ENCODE results near the gene GARIN5B. TPM values are rescaled to one million over a fixed set of nuclear protein-coding genes. Genes with fewer than 3 reads are reported as not detected.
A peak's percentile ranks its signal among the peaks of the same experiment; 100 is the strongest.

GARIN5B gene
- total and polyA plus RNA-seq, 2 of the 8 experiments (the other 6 are each of a cell fraction or from before 2014, with no cell fraction given), result 0.03 TPM; not detected in 1

DNA sequence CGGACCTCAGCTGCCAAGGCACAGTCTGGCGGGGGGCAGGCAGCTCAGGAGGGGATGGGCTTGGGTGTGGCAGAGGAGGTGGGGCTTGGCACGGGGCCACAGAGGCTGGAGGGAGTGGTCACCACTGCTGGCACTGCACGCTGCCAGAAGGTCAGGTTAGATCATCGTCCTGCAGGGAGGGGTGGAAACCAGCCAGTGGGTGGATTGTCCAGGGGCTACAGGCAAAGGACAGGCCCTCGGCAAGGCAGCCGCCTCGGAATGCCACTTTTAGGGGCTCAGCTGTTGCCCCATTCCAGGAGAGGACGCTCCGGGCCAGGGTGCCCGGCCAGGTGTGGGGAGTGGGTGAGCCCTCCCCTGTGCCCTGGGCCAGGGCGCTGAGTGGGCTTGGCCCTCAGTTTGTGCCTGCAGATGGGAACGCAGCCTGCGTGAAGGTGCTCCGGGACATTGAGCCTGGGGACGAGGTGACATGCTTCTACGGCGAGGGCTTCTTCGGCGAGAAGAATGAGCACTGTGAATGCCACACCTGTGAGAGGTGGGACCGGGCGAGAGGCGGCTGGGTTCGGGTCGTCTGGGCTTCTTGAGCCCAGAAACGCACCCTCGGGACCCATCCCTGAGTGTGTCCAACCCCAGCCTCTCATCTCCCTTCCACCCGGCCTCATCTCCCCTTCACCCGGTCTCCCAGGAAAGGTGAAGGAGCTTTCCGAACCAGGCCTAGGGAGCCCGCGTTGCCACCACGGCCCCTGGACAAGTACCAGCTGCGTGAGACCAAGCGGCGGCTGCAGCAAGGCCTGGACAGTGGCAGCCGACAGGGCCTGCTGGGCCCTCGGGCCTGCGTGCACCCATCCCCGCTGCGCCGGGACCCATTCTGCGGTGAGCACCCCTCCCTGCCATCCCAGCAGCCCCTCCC lies 17.0 kb downstream of the GARIN5B start:
- Histone ChIP-seq H3K14ac (ENCODE audit: insufficient read length) (no peak overlapping the region), H3K27me3 (replicated peaks in 1 of 4; ENCODE audit: control insufficient read depth in 3 of 4, extremely low read depth in 1 of 4, insufficient read depth in 3 of 4, low read length in 3 of 4) (no peaks in the 10 kb centered on the region), H4K20me1 (replicated peaks in 1 of 2; ENCODE audit: control insufficient read depth in 1 of 2, insufficient read depth in 2 of 2, low read length in 2 of 2) (peaks cover 0 to 6% of the 10 kb centered on the region in 2 experiments), H3K56ac (replicated peaks; ENCODE audit: insufficient read length, low read depth, low read length) (no peak overlapping the region), H3K9ac (replicated peaks in 1 of 4; ENCODE audit: extremely low read depth in 1 of 4, low read depth in 3 of 4, low read length in 3 of 4) (no peak overlapping the region), H3K18ac (ENCODE audit: extremely low read depth, low read length) (peak overlapping the region; percentile 71; the same call in 1 of the 2 replicates), H3K4me3 (ENCODE audit: extremely low read depth in 1 of 4, insufficient read depth in 2 of 4, low read depth in 3 of 4, low read length in 4 of 4) (no peak overlapping the region), H3K9me3 (ENCODE audit: insufficient read depth in 2 of 2, low read depth in 1 of 2, low read length in 1 of 2) (no peaks in the 10 kb centered on the region), H2BK15ac (ENCODE audit: low read length) (0 out of 2 replicates have a peak overlapping the region, but pooled peaks have one; percentile 72), H2AFZ (ENCODE audit: low read length) (no peak overlapping the region), H2BK20ac (ENCODE audit: low read length) (no peak overlapping the region), H2AK5ac (ENCODE audit: low read depth, low read length) (no peak overlapping the region), H3K23ac (ENCODE audit: insufficient read length) (no peak overlapping the region), H4K5ac (ENCODE audit: insufficient read length, low read depth, low read length) (no peak overlapping the region), H3K27ac (ENCODE audit: low read depth, low read length) (peak overlapping the region; percentile 37; the same call in 1 of the 2 replicates), H3K79me1 (ENCODE audit: low read depth, low read length) (peaks cover 5% of the 10 kb centered on the region; the same call in 1 of the 2 replicates), H3K4me1 (replicated peaks in 1 of 4; ENCODE audit: control insufficient read depth in 3 of 4, insufficient read depth in 4 of 4, low read length in 3 of 4) (peaks cover 11 to 44% (median 32%) of the 10 kb centered on the region in 4 experiments), H4K91ac (replicated peaks; ENCODE audit: insufficient read length, low read length) (no peak overlapping the region), H3K36me3 (ENCODE audit: control insufficient read depth in 2 of 4, insufficient read depth in 4 of 4, low read length in 3 of 4) (peaks cover 0 to 58% (median 20%) of the 10 kb centered on the region in 4 experiments; a peak in 4 of 8 replicates), H3K4me2 (ENCODE audit: insufficient read depth in 1 of 2, low read depth in 2 of 2, low read length in 2 of 2) (no peak overlapping the region), H2BK120ac (replicated peaks; ENCODE audit: low read depth, low read length) (no peak overlapping the region), H2BK12ac (ENCODE audit: low read depth, low read length) (peak overlapping the region; percentile 50; the same call in 1 of the 2 replicates), H4K8ac (ENCODE audit: extremely low read depth, insufficient read depth, low read length) (no peak overlapping the region), H2BK5ac (ENCODE audit: low read depth, low read length) (0 out of 2 replicates have a peak overlapping the region, but pooled peaks have one; percentile 71), H3K79me2 (ENCODE audit: control insufficient read depth in 1 of 2, insufficient read depth in 2 of 2, low read length in 2 of 2) (peaks cover 0 to 3% of the 10 kb centered on the region in 2 experiments; a peak in 1 of 4 replicates), H3K23me2 (ENCODE audit: low read depth, low read length) (peaks cover 4% of the 10 kb centered on the region; the same call in 1 of the 2 replicates), H3K4ac (replicated peaks; ENCODE audit: insufficient read length, low read depth, low read length) (no peak overlapping the region)
- no peak for DNase-seq (ENCODE audit: low read depth in 1 of 2, low spot score in 2 of 2)
- TF ChIP-seq SAP30 (IDR thresholded peaks at IDR 0.05; ENCODE audit: insufficient read depth, insufficient replicate concordance, low read length), result no peak
- no peak for TF ChIP-seq POLR2A (IDR thresholded peaks at IDR 0.05; ENCODE audit: control extremely low read depth in 1 of 2, low read depth in 2 of 2, low read length in 2 of 2)
- no peak for TF ChIP-seq BRCA1 (IDR thresholded peaks at IDR 0.05; ENCODE audit: low read depth, low read length)
- no peak for TF ChIP-seq KDM5A (IDR thresholded peaks at IDR 0.05; ENCODE audit: low read length)
- no peak for TF ChIP-seq YY1 (IDR thresholded peaks at IDR 0.05; ENCODE audit: low read depth, low read length)
- no peak for TF ChIP-seq NANOG (IDR thresholded peaks at IDR 0.05; ENCODE audit: insufficient read depth, low read depth, low read length, poor library complexity, severe bottlenecking)
- TF ChIP-seq RXRA (IDR thresholded peaks at IDR 0.05; ENCODE audit: insufficient read depth, low read depth, low read length), result no peak
- no peak for FAIRE-seq
- ChIA-PET POLR2A (ENCODE audit: partially characterized antibody) (interaction anchor here (0.6 to 7.9 kb wide), 9 partner anchors 20 to 156 kb away, joined by 3 to 58 read pairs (median 6); partner anchors contain the start of genes IL11, TMEM238 and UBE2S), CTCF (ENCODE audit: partially characterized antibody) (interaction anchor here (0.8 to 2.9 kb wide), 3 partner anchors 38 to 54 kb away, joined by 3 to 11 read pairs (median 8); partner anchors contain the start of gene TMEM238)
- WGBS, 2 experiments (ENCODE audit: extremely low coverage in 1 of 2, insufficient coverage in 1 of 2, insufficient read length in 1 of 2, insufficient replicate concordance in 2 of 2, low coverage in 1 of 2, low lambda C conversion rate in 2 of 2, missing lambda C conversion rate in 1 of 2), result 94% methylated on average over 37 of the region's 43 CpGs; no CpG with 5 or more reads in 1 of the 2 experiments

Data from H1 (cell line).